Thyroid gland (tissue), 4 donors: Measurements from ENCODE around the gene ERC1.

Experiments
- POLR2A ChIP-seq, 2 donors: fragments of 450-650 bp; IDR thresholded peaks; one replicate each; pipeline ENCODE4 v1.6.1; 2017; ENCODE audit warnings: antibody characterized with exemption in 2 of 2, mild to moderate bottlenecking in 2 of 2, moderate library complexity in 1 of 2
- TF ChIP-seq, protein P1 (sequence below), 6 experiments: fragments of 200-600 bp in 3 of 6; fragments of 450-650 bp in 3 of 6; sonication (generic) in 3 of 6; IDR thresholded peaks; one replicate each; pipeline ENCODE4 v1.5.1; 2016 to 2019; ENCODE audit warnings: antibody characterized with exemption in 6 of 6, mild to moderate bottlenecking in 2 of 6, inconsistent platforms in 1 of 6, moderate library complexity in 1 of 6

DNA sequence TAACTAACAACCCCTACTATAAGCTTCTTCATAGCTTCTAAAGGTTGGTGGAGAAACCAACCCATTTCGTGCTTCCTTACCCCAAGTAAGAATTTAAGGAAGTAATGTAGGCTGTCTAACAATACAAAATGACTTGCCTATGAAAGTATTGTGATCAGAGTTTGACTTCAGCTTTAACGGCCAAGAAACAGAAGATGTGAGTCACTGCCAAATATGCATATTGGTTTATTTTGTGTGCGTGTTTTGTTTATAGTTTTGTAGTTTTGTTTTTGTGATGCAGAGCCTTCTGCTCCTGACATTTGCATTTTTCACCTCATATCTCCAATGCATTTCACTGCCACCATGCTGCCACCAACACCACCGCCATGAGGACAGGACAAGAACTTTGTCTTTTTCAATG, 457.3 kb downstream of the ERC1 start:
- TF ChIP-seq POLR2A (IDR thresholded peaks at IDR 0.05) = no peak
- TF ChIP-seq, protein P1, sequence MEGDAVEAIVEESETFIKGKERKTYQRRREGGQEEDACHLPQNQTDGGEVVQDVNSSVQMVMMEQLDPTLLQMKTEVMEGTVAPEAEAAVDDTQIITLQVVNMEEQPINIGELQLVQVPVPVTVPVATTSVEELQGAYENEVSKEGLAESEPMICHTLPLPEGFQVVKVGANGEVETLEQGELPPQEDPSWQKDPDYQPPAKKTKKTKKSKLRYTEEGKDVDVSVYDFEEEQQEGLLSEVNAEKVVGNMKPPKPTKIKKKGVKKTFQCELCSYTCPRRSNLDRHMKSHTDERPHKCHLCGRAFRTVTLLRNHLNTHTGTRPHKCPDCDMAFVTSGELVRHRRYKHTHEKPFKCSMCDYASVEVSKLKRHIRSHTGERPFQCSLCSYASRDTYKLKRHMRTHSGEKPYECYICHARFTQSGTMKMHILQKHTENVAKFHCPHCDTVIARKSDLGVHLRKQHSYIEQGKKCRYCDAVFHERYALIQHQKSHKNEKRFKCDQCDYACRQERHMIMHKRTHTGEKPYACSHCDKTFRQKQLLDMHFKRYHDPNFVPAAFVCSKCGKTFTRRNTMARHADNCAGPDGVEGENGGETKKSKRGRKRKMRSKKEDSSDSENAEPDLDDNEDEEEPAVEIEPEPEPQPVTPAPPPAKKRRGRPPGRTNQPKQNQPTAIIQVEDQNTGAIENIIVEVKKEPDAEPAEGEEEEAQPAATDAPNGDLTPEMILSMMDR (IDR thresholded peaks at IDR 0.05) = no peak
